HUDEP-2 (cell line): ENCODE measurements around the gene CTXN2.

Source experiments
- DNase-seq, 76 experiments: peaks; one replicate each; lab custom pipeline; 2025; ENCODE audit not compliant: unreplicated experiment in 76 of 76; lab: John Stamatoyannopoulos, UW

Gene CTXN2

DNA sequence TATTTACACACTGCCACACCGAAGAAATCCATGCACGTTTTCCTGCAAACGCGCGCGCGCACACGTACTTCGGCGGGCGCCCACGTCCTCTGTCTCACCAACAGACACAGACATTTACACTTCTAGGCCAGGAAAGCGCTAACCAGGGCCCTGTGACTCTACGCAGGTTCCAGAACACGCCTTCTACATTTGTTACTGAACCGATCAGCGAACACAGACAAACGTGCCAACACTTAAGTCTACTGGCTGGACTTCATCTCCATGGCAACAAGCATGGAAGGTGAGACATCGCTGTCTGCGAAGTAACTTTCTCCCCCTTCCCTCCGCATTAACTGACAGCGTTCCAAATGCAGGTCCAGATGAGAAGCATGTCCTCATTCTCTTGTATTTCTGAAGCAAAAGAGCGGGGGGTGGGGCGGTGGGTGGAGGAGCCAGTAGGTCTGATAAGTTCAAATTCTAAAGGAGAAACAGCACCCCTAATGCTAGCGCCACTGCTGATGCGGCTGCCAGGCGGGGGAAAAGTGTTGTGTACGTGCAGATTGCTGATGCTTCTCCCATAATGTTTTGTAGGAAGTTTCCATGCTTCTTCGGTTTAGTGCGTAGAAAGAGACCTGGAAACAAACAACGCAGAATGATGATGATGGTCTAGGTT lies at the start of gene CTXN2:
Gene CTXN2, plus strand, starts transcription at position 92 of the 652 bp plus-strand sequence. CDS start 9,636 bp downstream, outside the sequence.
- DNase-seq = no peak

- no peak for DNase-seq
Measured at GRCh38 chr15:48143856-48144255, 47.6 kb upstream of the CTXN2 start.

DNA sequence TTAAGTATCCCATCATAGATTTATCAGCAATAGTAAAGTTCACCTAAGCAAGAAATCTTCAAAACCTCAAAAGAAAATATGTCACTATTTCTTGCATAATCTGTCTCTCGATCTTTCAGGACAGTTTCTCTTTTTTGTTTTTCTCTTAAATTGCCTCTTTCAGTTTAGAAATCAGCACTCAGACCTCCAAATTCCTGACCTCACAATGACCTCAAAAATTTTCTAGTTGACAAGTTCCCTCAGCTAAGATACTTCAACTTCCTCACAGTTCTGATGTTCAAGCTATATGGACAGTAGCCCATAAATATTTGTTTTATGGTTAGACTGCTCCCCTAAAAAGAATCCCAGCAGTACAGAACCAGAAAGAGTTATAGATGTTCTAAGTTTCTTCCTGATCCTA lies 46.6 kb upstream of the CTXN2 start:
- no peak for DNase-seq

DNA sequence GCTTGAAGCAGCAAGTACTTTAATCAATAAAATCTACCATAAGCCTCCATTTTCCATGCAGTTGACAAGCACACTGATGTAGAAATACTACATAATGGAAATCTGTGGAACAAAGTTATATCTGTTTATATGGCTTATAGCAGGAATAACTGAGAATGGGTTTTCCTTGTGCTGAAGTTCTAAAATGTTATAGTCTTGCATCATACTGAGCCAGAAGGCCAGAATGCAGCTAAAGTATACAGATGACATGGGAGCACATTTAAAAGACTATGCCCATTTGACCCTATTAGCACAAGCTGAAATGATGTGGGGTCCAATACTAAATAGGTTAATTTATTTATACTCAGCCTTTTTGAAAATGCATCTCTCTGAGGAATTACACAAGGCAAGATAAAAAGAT lies 45.5 kb upstream of the CTXN2 start:
- no peak for DNase-seq

DNA sequence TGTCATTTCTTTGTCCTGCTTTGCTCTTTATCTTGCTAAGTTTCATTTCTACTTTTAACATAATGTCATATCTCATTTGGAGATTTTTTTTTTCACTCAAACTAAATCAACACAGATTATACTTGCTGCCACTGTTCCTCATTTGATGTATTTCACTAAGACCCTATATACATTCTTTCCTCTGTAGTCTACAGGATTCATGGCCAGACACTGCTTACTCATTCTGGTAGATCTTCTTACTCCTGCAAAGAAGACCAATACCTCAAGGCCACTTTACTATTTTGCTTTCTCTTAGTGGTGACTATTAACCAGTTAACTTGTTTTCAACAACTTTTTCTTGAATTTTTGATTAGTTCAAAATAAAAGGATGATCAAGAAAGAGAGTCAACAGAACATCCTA lies 44.1 kb upstream of the CTXN2 start:
- no peak for DNase-seq

DNA sequence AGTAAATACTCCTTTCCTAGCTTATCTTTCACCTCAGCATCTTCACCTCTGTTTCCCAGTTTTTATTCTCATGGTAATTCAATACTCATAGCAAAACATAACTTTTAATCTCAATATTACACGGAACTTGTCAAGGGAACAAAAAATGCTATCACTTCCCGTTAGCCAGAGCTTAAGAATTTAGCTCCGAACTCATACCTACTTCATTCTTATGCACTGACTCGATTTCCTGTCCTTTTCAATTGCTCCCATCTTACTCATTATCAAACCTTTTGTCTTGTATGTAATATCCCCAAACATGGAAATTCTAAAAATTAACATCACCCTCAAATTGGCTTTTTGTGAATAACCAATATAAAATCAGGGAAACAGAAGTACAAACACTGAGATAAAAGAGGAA lies 41.6 kb upstream of the CTXN2 start:
- no peak for DNase-seq

DNA sequence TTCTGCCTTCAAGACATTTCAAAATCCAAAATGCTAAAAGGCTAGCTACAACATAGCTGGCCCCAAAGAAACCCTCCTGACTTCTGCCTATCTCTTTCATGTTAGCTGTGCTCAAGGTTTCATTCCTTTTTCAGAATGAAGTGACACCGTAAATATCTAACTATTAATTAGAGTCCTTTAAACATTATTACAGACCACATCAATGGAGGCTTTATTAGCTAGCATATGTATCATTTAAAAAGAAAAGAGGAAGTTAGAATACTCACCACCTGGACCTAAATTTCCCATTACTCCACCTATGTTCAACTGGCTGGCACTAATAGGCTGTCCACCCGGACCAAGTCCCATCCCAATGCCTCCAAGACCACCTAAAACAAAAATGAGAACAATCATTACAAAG lies 37.9 kb upstream of the CTXN2 start:
- DNase-seq = no peak

DNA sequence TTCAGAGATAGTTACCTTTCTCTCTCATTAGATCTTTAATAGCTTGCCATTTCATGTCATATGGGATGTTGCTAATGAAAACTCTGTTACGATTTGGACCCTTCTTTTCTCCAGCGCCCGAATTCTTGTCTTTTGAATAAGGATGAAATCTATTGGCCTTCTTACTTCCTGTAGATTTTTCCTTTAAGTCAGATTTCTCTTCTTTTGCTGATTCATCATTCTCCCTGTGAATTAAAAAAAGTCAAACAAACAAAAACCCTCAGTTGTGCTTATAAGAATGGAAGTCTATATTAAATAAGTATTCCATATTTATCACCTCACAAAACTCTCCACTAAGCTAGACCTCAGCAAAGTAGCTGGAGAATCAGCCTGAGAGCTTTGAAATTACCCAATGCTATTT lies 22.8 kb upstream of the CTXN2 start:
- no peak for DNase-seq

- no peak for DNase-seq
Measured at GRCh38 chr15:48170981-48171380, 20.5 kb upstream of the CTXN2 start.

DNA sequence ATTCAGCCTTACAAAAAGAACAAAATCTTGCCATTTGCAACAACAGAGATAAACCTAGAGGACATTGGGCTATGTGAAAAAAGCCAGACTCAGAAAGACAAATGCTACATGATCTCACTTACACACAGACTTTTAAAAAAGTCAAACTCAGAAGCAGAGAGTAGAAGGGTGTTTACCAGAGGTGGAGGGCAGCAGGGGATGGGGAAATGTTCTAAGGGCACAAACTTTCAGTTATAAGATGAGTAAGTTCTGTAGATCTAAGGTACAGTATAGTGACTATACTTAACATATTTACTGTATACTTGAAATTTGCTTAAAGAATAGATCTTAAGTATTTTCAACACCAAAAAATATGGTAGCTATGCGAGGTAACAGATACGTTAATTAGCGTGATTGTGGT lies 16.3 kb upstream of the CTXN2 start:
- DNase-seq = no peak

DNA sequence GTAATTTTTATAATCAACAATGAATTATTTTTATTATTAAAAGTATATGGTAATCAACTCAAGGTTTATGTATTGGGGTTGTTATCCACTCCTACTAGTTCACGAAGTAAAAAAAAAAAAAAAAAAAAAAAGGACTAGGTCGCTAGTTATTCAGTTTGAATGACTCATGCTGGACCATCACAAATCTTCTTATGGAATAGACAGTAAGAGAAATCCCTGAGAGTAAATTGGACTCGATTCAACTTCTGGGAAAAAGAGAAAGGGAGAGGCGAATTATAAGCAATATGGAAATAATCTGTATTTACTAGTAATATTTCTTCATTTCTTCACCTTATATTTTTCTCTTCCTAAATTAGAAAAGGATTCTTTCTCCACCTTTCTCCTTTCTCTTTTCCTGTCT lies 15.4 kb upstream of the CTXN2 start:
- DNase-seq = no peak

GRCh38 chr15:48176957-48177356 lies 14.5 kb upstream of the CTXN2 start:
- no peak for DNase-seq

GRCh38 chr15:48177383-48177765 lies 14.1 kb upstream of the CTXN2 start:
- DNase-seq = peak in 2 of 76 experiments; percentile 2 to 4

- DNase-seq = peak in 54 of 76 experiments; percentile 1 to 68 (median 36)
Measured at GRCh38 chr15:48177766-48178647, 13.5 kb upstream of the CTXN2 start, which contains the start of gene MYEF2. MYEF2 (minus strand) TSS chr15:48178295; CDS start chr15:48178237, 58 bp downstream.

GRCh38 chr15:48178648-48178931 lies 12.9 kb upstream of the CTXN2 start:
- no peak for DNase-seq

DNA sequence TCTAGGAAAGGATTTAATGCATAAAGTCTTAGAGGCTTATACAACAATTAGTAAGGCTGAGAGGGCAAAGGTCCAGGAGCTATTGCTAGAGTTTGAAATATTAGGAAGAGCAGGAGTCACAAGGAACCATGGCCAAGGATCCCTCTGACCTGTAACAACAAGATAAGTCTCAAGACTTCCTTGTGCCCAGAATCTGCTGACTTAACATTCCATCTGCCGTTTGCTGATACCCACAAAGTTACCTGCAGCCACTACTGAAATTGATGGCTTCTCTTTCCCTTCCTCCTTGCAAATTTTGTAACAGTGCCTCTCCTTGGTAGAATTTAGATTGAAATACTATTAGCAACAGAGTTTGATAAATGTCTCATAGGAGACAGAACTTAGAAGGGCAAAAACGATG lies 8.7 kb upstream of the CTXN2 start:
- DNase-seq = no peak

GRCh38 chr15:48185529-48185928 lies 5.9 kb upstream of the CTXN2 start:
- DNase-seq = no peak

DNA sequence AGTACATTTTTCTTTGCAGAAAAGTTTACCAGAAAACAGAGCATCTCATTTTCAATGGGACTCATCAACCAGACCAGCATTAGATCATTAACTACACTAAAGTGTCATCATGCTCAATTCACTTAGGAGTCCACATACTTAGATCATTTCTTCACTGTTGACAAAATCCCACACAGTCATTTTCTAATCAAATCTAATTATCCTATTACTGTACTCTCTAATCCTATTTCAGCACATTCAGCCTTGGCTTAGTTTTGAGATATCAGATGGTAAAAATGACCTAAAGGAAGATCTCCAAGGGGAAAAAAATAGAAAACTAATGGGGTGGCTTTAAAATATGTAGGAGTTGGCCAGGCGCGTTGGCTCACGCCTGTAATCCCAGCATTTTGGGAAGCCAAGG lies 5.2 kb upstream of the CTXN2 start:
- no peak for DNase-seq

- DNase-seq = peak in 47 of 76 experiments; percentile 1 to 68 (median 22)
Measured at GRCh38 chr15:48190932-48191573, 412 bp upstream of the CTXN2 start.

DNA sequence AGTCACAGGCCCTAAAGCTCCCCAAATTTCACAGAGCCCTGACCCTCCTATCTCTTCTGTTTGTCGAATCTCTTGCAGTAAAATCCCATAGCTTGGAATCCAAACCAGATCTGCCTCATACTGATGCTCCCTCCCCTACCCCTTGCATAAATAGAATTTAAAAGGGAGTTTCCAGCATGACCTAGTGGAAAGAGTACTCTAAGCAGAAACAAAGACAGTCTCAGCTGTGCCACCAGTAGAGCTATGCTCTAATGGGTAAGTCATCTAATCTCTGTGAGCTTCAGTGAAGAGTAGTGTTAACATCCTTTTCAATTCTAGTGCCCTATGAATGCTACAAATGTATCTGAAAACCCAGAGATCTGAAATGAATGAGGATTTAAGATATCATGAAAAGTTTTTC lies 10.6 kb downstream of the CTXN2 start:
- no peak for DNase-seq

DNA sequence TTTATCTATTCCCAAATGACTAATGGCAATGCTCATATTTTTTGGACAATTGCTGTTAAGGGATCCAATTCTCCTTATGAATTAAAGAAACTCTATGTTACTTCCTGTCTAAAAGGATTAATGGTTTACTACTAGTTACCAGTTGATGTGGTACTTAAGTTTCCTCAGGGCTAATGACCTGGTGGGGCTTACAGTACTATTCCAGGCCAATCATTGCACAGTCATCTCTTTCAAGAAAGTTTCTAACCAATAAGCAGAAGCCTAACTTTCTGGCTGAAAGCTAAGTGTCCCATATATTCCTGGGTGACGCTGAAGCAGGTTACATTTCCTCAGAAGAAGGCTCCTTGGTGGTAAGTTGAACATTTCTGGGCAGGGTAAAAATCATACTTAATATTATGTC lies 14.5 kb downstream of the CTXN2 start, which contains the start of gene SLC12A1:
Gene SLC12A1, plus strand, starts transcription at position 322 of the 400 bp plus-strand sequence. CDS start 1,418 bp downstream, outside the sequence.
- DNase-seq = no peak

- no peak for DNase-seq
Measured at GRCh38 chr15:48221261-48221660, 29.8 kb downstream of the CTXN2 start.
